BJ (cell line): Measurements from ENCODE around the gene MAFG. TPM values are rescaled to one million over a fixed set of nuclear protein-coding genes. Genes with fewer than 3 reads are reported as not detected.

Experiments
- CTCF ChIA-PET: fragments of 350-600 bp; formaldehyde crosslinking; extraction: SDS; loops from one replicate; lab custom pipeline; 2021; ENCODE audit warnings: antibody characterized with exemption, inconsistent platforms; lab: Yijun Ruan, JAX
- POLR2A ChIA-PET: fragments of 300-600 bp; sonication (Branson Sonifier 250); formaldehyde crosslinking; extraction: SDS; loops from one replicate; lab custom pipeline; 2021; ENCODE audit warnings: antibody characterized with exemption; lab: Charles Lee
- DNase-seq: peaks from one replicate; pipeline ENCODE4 v3.0.0-alpha.2; 2011; ENCODE audit warnings: low read depth
- H3K27me3 ChIP-seq: 2 replicates; pipeline ENCODE4 v1.6.0; 2011; ENCODE audit warnings: low read length; ENCODE audit not compliant: control insufficient read depth, insufficient read depth
- H3K36me3 ChIP-seq: 2 replicates; pipeline ENCODE4 v1.5.1; 2011; ENCODE audit warnings: low read length; ENCODE audit not compliant: control insufficient read depth, insufficient read depth
- H3K4me3 ChIP-seq: 2 replicates; pipeline ENCODE4 v1.5.1; 2011; ENCODE audit warnings: low read depth, mild to moderate bottlenecking, control low read depth, low read length
- polyA minus RNA-seq: library from RNA; depleted of rRNA, polyadenylated mRNA; stranded (reverse); fragments of >200 nt; gene quantifications from 2 replicates; pipeline ENCODE4 v1.2.3, GENCODE V29; 2011; rRNA and poly(A)+ RNA removed
- polyA plus RNA-seq: library from polyadenylated mRNA; depleted of rRNA; stranded (reverse); fragments of >200 nt; gene quantifications from 2 replicates; pipeline ENCODE4 v1.2.3, GENCODE V29; 2011; rRNA removed
- TF ChIP-seq, protein P1 (sequence below): IDR thresholded peaks from 2 replicates; pipeline ENCODE4 v1.5.1; 2011; ENCODE audit warnings: low read depth, mild to moderate bottlenecking, control low read depth, inconsistent platforms, low read length, moderate library complexity; ENCODE audit not compliant: insufficient read depth

Gene MAFG
- 12.2 and 20.6 TPM in 2 replicates for polyA plus RNA-seq
- polyA minus RNA-seq: 6.6 and 6.7 TPM in 2 replicates

GRCh38 chr17:81927653-81928543 lies at the start of gene MAFG:
MAFG (minus strand) TSS chr17:81927735; CDS start chr17:81923185, 4,550 bp downstream.
- ChIA-PET POLR2A (no interaction called here), CTCF (interaction anchor here (0.6 to 1.5 kb wide), 8 partner anchors 8 to 549 kb away, joined by 3 to 8 read pairs (median 3); partner anchors contain the start of gene NOTUM)
- H3K36me3 ChIP-seq: peaks cover 2% of the 10 kb centered on the region; the same call in 1 of the 2 replicates
- peak; percentile 51 for DNase-seq
- H3K4me3 ChIP-seq: peak within 1 kb of the TSS; percentile 90
- TF ChIP-seq, protein P1, sequence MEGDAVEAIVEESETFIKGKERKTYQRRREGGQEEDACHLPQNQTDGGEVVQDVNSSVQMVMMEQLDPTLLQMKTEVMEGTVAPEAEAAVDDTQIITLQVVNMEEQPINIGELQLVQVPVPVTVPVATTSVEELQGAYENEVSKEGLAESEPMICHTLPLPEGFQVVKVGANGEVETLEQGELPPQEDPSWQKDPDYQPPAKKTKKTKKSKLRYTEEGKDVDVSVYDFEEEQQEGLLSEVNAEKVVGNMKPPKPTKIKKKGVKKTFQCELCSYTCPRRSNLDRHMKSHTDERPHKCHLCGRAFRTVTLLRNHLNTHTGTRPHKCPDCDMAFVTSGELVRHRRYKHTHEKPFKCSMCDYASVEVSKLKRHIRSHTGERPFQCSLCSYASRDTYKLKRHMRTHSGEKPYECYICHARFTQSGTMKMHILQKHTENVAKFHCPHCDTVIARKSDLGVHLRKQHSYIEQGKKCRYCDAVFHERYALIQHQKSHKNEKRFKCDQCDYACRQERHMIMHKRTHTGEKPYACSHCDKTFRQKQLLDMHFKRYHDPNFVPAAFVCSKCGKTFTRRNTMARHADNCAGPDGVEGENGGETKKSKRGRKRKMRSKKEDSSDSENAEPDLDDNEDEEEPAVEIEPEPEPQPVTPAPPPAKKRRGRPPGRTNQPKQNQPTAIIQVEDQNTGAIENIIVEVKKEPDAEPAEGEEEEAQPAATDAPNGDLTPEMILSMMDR: peak; percentile 35
- H3K27me3 ChIP-seq: no peaks in the 10 kb centered on the region

DNA sequence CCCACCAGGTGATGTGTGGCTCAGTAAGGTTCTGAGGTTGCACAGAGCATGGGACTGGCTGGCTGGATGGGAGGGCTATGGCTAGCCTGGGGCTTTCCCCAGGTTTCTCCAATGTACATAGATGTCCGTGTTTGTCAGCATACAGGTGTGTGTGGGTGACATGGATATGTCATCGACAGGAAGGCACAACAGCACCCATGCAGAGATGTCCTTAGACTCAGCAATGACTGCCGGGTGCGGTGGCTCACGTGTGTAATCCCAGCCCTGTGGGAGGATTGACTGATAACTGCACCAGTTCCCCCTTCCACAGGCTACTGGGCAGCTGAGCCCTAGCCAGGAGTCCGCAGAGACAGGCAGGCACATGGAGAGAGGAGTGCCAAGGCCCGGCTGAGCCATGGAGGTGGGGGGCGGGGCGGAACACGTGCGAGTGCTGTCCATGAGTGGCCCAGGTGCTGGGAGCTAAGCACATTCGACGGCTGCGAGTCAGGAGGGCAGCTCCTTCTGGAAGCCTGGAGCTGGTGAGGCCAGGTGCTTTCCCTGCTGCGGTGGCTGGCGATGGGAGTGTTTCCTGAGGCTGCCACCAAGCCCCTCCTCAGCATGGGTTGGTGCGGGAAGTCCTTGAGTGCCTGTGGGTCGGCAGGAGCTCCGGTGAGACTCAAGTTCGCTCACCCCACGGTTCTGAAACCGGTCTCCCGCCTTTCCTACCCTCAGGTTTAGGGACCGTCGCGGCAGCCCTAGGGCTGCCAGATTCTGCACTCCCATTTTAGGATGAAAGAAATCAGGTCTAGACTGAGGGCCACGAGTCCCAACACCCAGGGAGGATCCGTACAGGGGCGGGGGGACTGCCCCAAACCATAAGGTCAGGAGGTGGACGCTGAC lies 49.0 kb upstream of the MAFG start:
- ChIA-PET POLR2A (no interaction called here), CTCF (interaction anchor here (0.6 to 1.3 kb wide), 3 partner anchors 16 to 431 kb away, joined by 3 to 6 read pairs (median 6); no protein-coding TSS in a partner anchor)
- peak overlapping the region; percentile 84 for H3K4me3 ChIP-seq
- no peaks in the 10 kb centered on the region for H3K27me3 ChIP-seq
- no peak for DNase-seq
- H3K36me3 ChIP-seq: peaks cover 1% of the 10 kb centered on the region; the same call in 1 of the 2 replicates
- TF ChIP-seq, protein P1: no peak

DNA sequence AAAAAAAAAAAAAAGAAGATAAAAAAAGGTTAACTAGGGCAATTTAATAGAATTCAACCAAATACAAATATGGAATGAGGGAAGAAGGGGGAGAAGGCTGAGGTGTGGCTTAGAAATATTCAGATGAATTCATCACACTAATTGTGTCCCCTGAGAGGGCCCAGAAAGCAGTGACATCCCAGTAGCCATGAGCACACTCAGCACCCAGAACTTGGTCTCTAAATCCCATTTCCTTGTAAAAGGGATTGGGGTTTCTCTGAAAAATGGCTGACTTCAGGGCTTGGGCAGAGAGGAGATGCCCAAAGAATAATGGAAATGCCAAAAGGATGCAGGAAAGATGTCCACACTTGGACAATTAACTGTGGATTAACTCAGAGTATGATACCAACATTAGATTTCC lies 45.9 kb upstream of the MAFG start:
- no peaks in the 10 kb centered on the region for H3K27me3 ChIP-seq
- CTCF ChIA-PET: no interaction called here
- POLR2A ChIA-PET: no interaction called here
- TF ChIP-seq, protein P1: no peak
- no peak for DNase-seq
- no peak overlapping the region for H3K4me3 ChIP-seq
- H3K36me3 ChIP-seq: no peaks in the 10 kb centered on the region

GRCh38 chr17:81968850-81969812 lies 41.6 kb upstream of the MAFG start:
- Histone ChIP-seq H3K36me3 (no peaks in the 10 kb centered on the region), H3K27me3 (no peaks in the 10 kb centered on the region), H3K4me3 (no peak overlapping the region)
- TF ChIP-seq, protein P1: no peak
- POLR2A ChIA-PET: no interaction called here
- no peak for DNase-seq
- CTCF ChIA-PET: interaction anchor here (2.7 kb wide), 1 partner anchor 9 kb away, joined by 18 read pairs; no protein-coding TSS in a partner anchor
